GM19328 (cell line): Measurements from ENCODE around the gene CCDC38.

Source experiments
- ATAC-seq: cut with Tn5 transposase; IDR thresholded peaks from one replicate; pipeline ENCODE4 v1.9.1; 2021; ENCODE audit warnings: mild to moderate bottlenecking, moderate library complexity; ENCODE audit not compliant: unreplicated experiment

CCDC38 gene

GRCh38 chr12:95837240-95838038, 105.0 kb downstream of the CCDC38 start:
- ATAC-seq: no peak

DNA sequence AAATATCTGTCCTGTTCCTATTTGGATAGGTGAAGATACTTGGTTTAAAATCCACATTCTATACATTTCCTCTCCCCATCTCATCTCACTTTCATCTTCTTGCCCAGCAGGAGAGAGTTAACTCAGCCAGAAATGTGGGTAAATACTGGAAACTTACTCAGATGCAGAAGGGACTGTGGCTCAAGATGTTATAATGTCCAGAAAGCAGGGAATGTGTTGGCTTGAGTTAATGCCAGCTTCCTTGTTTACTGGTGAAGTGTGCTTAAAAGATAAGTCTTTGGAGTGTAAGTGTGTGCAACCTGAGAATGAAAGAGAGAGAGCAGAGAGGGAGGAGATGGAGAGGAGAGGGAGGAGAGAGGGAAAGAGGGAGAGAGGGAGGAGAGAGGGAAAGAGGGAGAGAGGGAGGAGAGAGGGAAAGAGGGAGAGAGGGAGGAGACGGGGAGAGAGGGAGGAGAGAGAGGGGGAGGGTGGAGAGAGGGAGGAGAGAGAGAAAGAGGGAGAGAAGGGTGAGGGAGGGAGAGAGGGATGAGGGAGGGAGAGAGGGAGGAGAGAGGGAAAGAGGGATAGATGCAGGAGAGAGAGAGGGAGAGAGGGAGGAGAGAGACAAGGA, 105.7 kb downstream of the CCDC38 start:
- ATAC-seq: no peak

DNA sequence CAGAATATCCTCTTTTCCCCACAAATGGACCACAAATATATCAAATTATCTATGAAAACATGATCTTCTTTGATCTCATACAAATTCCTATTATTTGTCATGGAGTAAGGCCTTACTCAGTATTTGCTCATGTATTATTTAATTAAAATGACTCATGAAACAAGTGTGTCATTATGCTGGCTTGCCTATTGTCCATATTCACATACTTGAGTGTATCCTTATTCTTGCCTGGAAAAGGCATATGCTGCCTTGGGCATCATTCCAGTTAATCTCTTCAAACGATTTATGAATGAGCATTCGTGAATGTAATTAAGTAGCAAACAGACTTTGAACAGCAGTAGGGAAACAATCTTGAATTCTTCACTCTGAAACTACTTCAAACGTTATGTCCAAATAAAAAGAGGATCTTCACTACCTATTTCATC, 106.2 kb downstream of the CCDC38 start:
- ATAC-seq: no peak

GRCh38 chr12:95834572-95834971, 107.8 kb downstream of the CCDC38 start:
- no peak for ATAC-seq

DNA sequence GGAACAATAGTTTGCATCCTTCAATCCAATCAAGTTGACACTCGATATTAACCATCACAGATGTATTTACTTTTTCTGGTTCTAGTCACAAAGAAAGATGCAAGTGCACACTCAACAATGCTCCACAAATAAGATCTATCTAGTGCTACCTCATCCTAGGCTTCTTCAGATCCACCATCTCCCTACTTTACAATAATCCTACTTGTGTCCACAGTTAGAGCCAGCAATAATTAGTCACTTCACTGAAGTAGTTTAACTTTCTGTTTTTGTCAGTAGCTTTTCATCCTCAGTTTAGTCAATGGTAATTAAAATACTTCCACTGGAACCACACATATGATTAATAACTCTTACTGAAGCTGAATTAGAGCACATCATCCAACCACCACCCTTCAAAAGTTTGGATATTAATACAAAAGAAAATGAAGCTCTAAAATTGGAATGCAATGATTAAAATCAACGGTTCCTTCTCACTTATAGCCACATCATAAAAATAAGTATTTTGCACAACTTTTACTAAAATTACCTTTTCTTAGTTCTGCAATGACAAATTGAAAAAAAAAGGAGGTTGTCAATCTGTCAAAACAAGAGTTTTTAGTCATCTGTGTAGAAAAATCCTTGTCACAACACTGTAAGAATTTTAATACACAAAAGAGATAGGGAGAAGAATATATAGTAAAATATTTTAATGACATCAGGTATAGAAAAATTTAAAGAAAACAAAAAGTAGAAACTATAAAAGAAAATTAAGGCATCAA, 111.9 kb downstream of the CCDC38 start:
- ATAC-seq: no peak

DNA sequence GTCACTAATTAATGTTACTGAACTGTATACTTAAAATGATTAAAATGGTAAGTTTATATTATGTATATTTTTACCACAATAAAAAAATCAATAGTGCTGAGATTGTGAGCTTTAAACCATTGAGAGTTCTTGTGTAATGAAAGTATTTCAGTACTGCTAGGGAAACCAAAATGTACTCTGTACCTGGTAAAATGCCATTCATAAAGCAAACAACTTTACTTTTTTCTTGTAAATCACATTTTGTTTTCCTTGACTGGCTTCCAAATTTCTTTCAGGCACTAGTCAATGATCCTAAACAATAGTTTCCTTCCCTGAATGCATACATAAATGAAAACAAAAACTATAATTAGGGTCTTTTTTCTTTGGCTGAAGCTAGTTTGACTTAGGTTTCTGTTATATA, 113.0 kb downstream of the CCDC38 start:
- no peak for ATAC-seq

DNA sequence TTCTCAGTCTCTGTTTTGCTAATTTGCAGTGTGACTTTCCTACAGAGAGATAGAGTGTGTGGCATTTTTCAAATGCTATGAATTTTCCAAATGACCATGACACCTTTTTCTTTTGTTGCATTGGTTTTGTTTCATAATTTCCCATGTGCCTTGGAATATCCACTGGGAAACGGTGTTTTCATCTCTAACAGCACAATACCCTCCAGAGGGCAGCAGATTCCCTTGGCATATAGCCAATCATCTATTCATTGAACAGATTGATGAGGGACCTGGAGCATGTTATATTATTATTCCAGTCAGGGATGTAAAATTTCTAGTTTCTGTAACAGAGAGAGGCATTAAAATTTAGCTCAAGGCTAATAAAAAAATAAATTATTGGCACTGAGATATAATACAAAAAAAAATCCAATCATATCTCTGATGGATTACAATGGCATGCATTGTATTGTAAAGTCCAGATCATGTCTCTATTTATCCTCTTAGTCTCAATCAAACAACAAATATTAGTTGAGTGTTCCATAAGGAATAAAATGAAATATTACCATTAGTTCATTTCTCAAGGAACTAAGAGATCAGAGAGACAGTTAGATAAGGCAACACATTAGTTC, 122.2 kb downstream of the CCDC38 start:
- no peak for ATAC-seq
